CD4-positive, alpha-beta memory T cell (primary cell): ENCODE measurements around the gene CLEC2B. TPM values are rescaled to one million over a fixed set of nuclear protein-coding genes. Genes with fewer than 3 reads are reported as not detected.

Experiments used
- CTCF ChIA-PET: fragments of 350-600 bp; sonication (Branson Sonifier 250); formaldehyde crosslinking; loops from one replicate; lab custom pipeline; 2021; ENCODE audit warnings: inconsistent platforms; ENCODE audit not compliant: partially characterized antibody; lab: Charles Lee
- POLR2A ChIA-PET: fragments of 350-600 bp; sonication (Branson Sonifier 250); formaldehyde crosslinking; loops from one replicate; lab custom pipeline; 2021; ENCODE audit not compliant: partially characterized antibody; lab: Charles Lee
- DNase-seq, 5 donors: peaks; one replicate each; pipeline versions ENCODE4 v3.0.0 to v3.0.0-alpha.2; 2020 to 2022; ENCODE audit warnings: mixed read lengths in 1 of 5
- H3K27ac ChIP-seq: one replicate; pipeline ENCODE4 v1.7.0; 2013; ENCODE audit warnings: low read depth, low read length
- H3K27me3 ChIP-seq: 2 replicates; pipeline ENCODE4 v1.7.0; 2013; ENCODE audit warnings: mild to moderate bottlenecking, low read length, moderate library complexity; ENCODE audit not compliant: insufficient read depth
- H3K36me3 ChIP-seq: 2 replicates; pipeline ENCODE4 v1.7.0; 2013; ENCODE audit warnings: mild to moderate bottlenecking, low read length, moderate library complexity; ENCODE audit not compliant: insufficient read depth
- H3K4me1 ChIP-seq: 2 replicates; pipeline ENCODE4 v1.7.0; 2013; ENCODE audit warnings: mild to moderate bottlenecking, low read length, moderate library complexity; ENCODE audit not compliant: insufficient read depth
- H3K4me3 ChIP-seq, 2 donors: one replicate each; pipeline ENCODE4 v1.7.0; 2013; ENCODE audit warnings: low read length in 2 of 2, mild to moderate bottlenecking in 1 of 2
- H3K9me3 ChIP-seq, 2 donors: one replicate each; pipeline ENCODE4 v1.7.0; 2013; ENCODE audit warnings: low read length in 2 of 2, control low read depth in 1 of 2; ENCODE audit not compliant: control insufficient read depth in 1 of 2
- H3K27ac Mint-ChIP-seq, 7 donors: one replicate each; pipeline ENCODE4 v1.8.0; 2020 to 2021; ENCODE audit warnings: mixed read lengths in 7 of 7, mild to moderate bottlenecking in 6 of 7, inconsistent platforms in 3 of 7, moderate library complexity in 3 of 7
- H3K27me3 Mint-ChIP-seq, 2 donors: one replicate each; pipeline ENCODE4 v1.8.0; 2020 to 2021; ENCODE audit warnings: mixed read lengths in 2 of 2
- H3K36me3 Mint-ChIP-seq, 2 donors: one replicate each; pipeline ENCODE4 v1.8.0; 2020 to 2021; ENCODE audit warnings: mixed read lengths in 2 of 2, inconsistent platforms in 1 of 2, mild to moderate bottlenecking in 1 of 2
- H3K4me1 Mint-ChIP-seq, 4 donors: one replicate each; pipeline ENCODE4 v1.8.0; 2020 to 2021; ENCODE audit warnings: mixed read lengths in 4 of 4, mild to moderate bottlenecking in 1 of 4
- H3K4me3 Mint-ChIP-seq, 8 donors: one replicate each; pipeline ENCODE4 v1.8.0; 2020 to 2021; ENCODE audit warnings: mixed read lengths in 8 of 8, mild to moderate bottlenecking in 7 of 8, moderate library complexity in 6 of 8, inconsistent platforms in 3 of 8
- H3K9me3 Mint-ChIP-seq, 8 donors: one replicate each; pipeline ENCODE4 v1.8.0; 2020 to 2021; ENCODE audit warnings: mixed read lengths in 8 of 8, mild to moderate bottlenecking in 5 of 8, inconsistent platforms in 3 of 8, moderate library complexity in 1 of 8
- intact Hi-C: fragments of 100-400 bp; cut with micrococcal nuclease; formaldehyde crosslinking; loops from one replicate; pipeline ENCODE4 v1.15.1; 2023
- polyA plus RNA-seq, 2 donors: library from polyadenylated mRNA; unstranded; fragments of 300-500 nt; fragmentation: Illumina TruSeq; gene quantifications; one replicate each; pipeline ENCODE4 v1.2.3, GENCODE V29; 2021
- total RNA-seq, 2 experiments: library from RNA; stranded (reverse); gene quantifications; one replicate each; pipeline ENCODE4 v1.2.3, GENCODE V29; 2021

CLEC2B gene
- total and polyA plus RNA-seq, 4 experiments from 2014 or later: 42.2 to 79.8 (median 73.6) TPM

GRCh38 chr12:9848899-9849298 lies 20.3 kb downstream of the CLEC2B start:
- Mint-ChIP-seq H3K4me1 (peaks cover 0 to 12% (median 1%) of the 10 kb centered on the region in 4 donors), H3K27me3 (peaks cover 0 to 3% of the 10 kb centered on the region in 2 donors), H3K36me3 (peaks cover 47 to 48% of the 10 kb centered on the region in 2 donors), H3K4me3 (no peak overlapping the region), H3K27ac (no peak overlapping the region), H3K9me3 (peaks cover 7 to 57% (median 44%) of the 10 kb centered on the region in 8 donors)
- DNase-seq: no peak
- H3K36me3 ChIP-seq: peaks cover 11% of the 10 kb centered on the region
- ChIA-PET POLR2A (interaction anchor here (1.3 to 2.3 kb wide), 2 partner anchors 19 to 20 kb away, joined by 4 to 6 read pairs; partner anchors contain the start of gene CLEC2B), CTCF (interaction anchor here (0.8 to 1.0 kb wide), 3 partner anchors 9 to 106 kb away, joined by 3 read pairs; no protein-coding TSS in a partner anchor)
- H3K27me3 ChIP-seq: no peaks in the 10 kb centered on the region
- peaks cover 0 to 4% of the 10 kb centered on the region in 2 donors for H3K9me3 ChIP-seq
- H3K27ac ChIP-seq: no peak overlapping the region
- H3K4me1 ChIP-seq: no peaks in the 10 kb centered on the region
- H3K4me3 ChIP-seq: no peak overlapping the region
- intact Hi-C loops: no loop called here

- DNase-seq: no peak
- intact Hi-C loops: no loop called here
- no peaks in the 10 kb centered on the region for H3K36me3 ChIP-seq
Measured at GRCh38 chr12:9843407-9843806, 25.7 kb downstream of the CLEC2B start.

GRCh38 chr12:9831720-9832119 lies 37.4 kb downstream of the CLEC2B start:
- Mint-ChIP-seq H3K27me3 (peaks cover 0 to 3% of the 10 kb centered on the region in 2 donors), H3K4me1 (no peaks in the 10 kb centered on the region), H3K27ac (no peak overlapping the region), H3K4me3 (no peak overlapping the region), H3K36me3 (no peaks in the 10 kb centered on the region), H3K9me3 (no peaks in the 10 kb centered on the region)
- Histone ChIP-seq H3K36me3 (no peaks in the 10 kb centered on the region), H3K27ac (no peak overlapping the region), H3K4me1 (no peaks in the 10 kb centered on the region), H3K27me3 (no peaks in the 10 kb centered on the region), H3K4me3 (no peak overlapping the region), H3K9me3 (no peaks in the 10 kb centered on the region)
- no peak for DNase-seq
- intact Hi-C loops: no loop called here
- ChIA-PET CTCF (interaction anchor here (0.6 kb wide), 1 partner anchor 18 kb away, joined by 3 read pairs; no protein-coding TSS in a partner anchor), POLR2A (no interaction called here)

More at GRCh38 chr12:9843407-9843806, 25.7 kb downstream of the CLEC2B start:
- Histone ChIP-seq H3K9me3 (peaks cover 0 to 4% of the 10 kb centered on the region in 2 donors), H3K27ac (no peak overlapping the region), H3K27me3 (no peaks in the 10 kb centered on the region), H3K4me1 (no peaks in the 10 kb centered on the region), H3K4me3 (no peak overlapping the region)
- H3K27ac Mint-ChIP-seq: no peak overlapping the region
- CTCF ChIA-PET: no interaction called here
- H3K27me3 Mint-ChIP-seq: peaks cover 0 to 2% of the 10 kb centered on the region in 2 donors
- peaks cover 8 to 16% of the 10 kb centered on the region in 2 donors for H3K36me3 Mint-ChIP-seq
- H3K4me1 Mint-ChIP-seq: no peaks in the 10 kb centered on the region
- POLR2A ChIA-PET: no interaction called here
- peaks cover 7 to 39% (median 32%) of the 10 kb centered on the region in 8 donors for H3K9me3 Mint-ChIP-seq
- H3K4me3 Mint-ChIP-seq: no peak overlapping the region

- H3K4me1 Mint-ChIP-seq: peaks cover 0 to 1% (median 0%) of the 10 kb centered on the region in 4 donors
- Histone ChIP-seq H3K4me3 (no peak overlapping the region), H3K27me3 (no peaks in the 10 kb centered on the region), H3K4me1 (no peaks in the 10 kb centered on the region), H3K9me3 (no peaks in the 10 kb centered on the region), H3K27ac (no peak overlapping the region), H3K36me3 (no peaks in the 10 kb centered on the region)
- DNase-seq: no peak
- no peaks in the 10 kb centered on the region for H3K36me3 Mint-ChIP-seq
- H3K27ac Mint-ChIP-seq: no peak overlapping the region
- CTCF ChIA-PET: interaction anchor here (2.1 kb wide), 1 partner anchor 15 kb away, joined by 13 read pairs; no protein-coding TSS in a partner anchor
- H3K4me3 Mint-ChIP-seq: no peak overlapping the region
- H3K27me3 Mint-ChIP-seq: peaks cover 0 to 3% of the 10 kb centered on the region in 2 donors
- intact Hi-C loops: no loop called here
- POLR2A ChIA-PET: interaction anchor here (1.4 kb wide), 1 partner anchor 38 kb away, joined by 4 read pairs; no protein-coding TSS in a partner anchor
- peaks cover 0 to 5% (median 0%) of the 10 kb centered on the region in 8 donors for H3K9me3 Mint-ChIP-seq
Measured at GRCh38 chr12:9829982-9830381, 39.2 kb downstream of the CLEC2B start.

- Mint-ChIP-seq H3K27ac (no peak overlapping the region), H3K9me3 (peaks cover 0 to 5% (median 0%) of the 10 kb centered on the region in 8 donors), H3K4me3 (no peak overlapping the region), H3K36me3 (no peaks in the 10 kb centered on the region), H3K27me3 (peaks cover 0 to 3% of the 10 kb centered on the region in 2 donors), H3K4me1 (peaks cover 0 to 1% (median 0%) of the 10 kb centered on the region in 4 donors)
- no peaks in the 10 kb centered on the region for H3K27me3 ChIP-seq
- DNase-seq: no peak
- no peak overlapping the region for H3K4me3 ChIP-seq
- ChIA-PET POLR2A (interaction anchor here (1.4 kb wide), 1 partner anchor 39 kb away, joined by 4 read pairs; no protein-coding TSS in a partner anchor), CTCF (interaction anchor here (2.1 kb wide), 1 partner anchor 15 kb away, joined by 13 read pairs; no protein-coding TSS in a partner anchor)
- intact Hi-C loops: no loop called here
- H3K27ac ChIP-seq: no peak overlapping the region
- no peaks in the 10 kb centered on the region for H3K36me3 ChIP-seq
- H3K9me3 ChIP-seq: no peaks in the 10 kb centered on the region
- H3K4me1 ChIP-seq: no peaks in the 10 kb centered on the region
Measured at GRCh38 chr12:9829483-9829882, 39.7 kb downstream of the CLEC2B start.

- H3K27ac Mint-ChIP-seq: no peak within 1 kb of the TSS
Measured at GRCh38 chr12:9827209-9827888, 41.8 kb downstream of the CLEC2B start, which contains the start of gene KLRF1. TSS of gene KLRF1 (plus strand) at chr12:9827481. CDS start at chr12:9827545, 64 bp downstream.

More at GRCh38 chr12:9827209-9827888, 41.8 kb downstream of the CLEC2B start, which contains the start of gene KLRF1:
- Histone ChIP-seq H3K36me3 (no peaks in the 10 kb centered on the region), H3K9me3 (no peaks in the 10 kb centered on the region), H3K27me3 (no peaks in the 10 kb centered on the region), H3K4me3 (no peak within 1 kb of the TSS), H3K4me1 (no peaks in the 10 kb centered on the region), H3K27ac (no peak within 1 kb of the TSS)
- Mint-ChIP-seq H3K4me3 (peak within 1 kb of the TSS in 1 of 8 donors; percentile 40), H3K9me3 (peaks cover 0 to 5% (median 0%) of the 10 kb centered on the region in 8 donors), H3K27me3 (peaks cover 2 to 13% of the 10 kb centered on the region in 2 donors), H3K4me1 (peaks cover 0 to 1% (median 0%) of the 10 kb centered on the region in 4 donors), H3K36me3 (no peaks in the 10 kb centered on the region)
- CTCF ChIA-PET: no interaction called here
- POLR2A ChIA-PET: no interaction called here
- DNase-seq: no peak
- intact Hi-C loops: no loop called here
